HG02973 (cell line): ENCODE results near the gene TMEM238.
"Not testable (repeated sequence)": the region's sequence is repeated elsewhere in the genome, so short reads cannot be mapped to it uniquely, and the experiment has no call there.

Experiments
- ATAC-seq: cut with Tn5 transposase; IDR thresholded peaks from one replicate; pipeline ENCODE4 v1.9.1; 2021; ENCODE audit warnings: moderate library complexity; ENCODE audit not compliant: unreplicated experiment

TMEM238 gene, protein sequence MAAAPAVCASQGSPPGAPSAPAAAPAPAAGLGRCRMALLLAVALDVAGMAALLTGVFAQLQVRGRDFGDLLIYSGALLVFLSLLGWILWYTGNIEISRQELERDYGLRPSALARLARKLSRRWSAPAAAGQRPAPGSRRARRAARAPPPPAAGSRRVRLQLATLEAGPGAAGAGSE

GRCh38 chr19:55384131-55384919 is at the start of gene TMEM238:
TSS of gene TMEM238 (minus strand) at chr19:55384292. CDS start at chr19:55384259, 33 bp downstream.
- no peak for ATAC-seq

DNA sequence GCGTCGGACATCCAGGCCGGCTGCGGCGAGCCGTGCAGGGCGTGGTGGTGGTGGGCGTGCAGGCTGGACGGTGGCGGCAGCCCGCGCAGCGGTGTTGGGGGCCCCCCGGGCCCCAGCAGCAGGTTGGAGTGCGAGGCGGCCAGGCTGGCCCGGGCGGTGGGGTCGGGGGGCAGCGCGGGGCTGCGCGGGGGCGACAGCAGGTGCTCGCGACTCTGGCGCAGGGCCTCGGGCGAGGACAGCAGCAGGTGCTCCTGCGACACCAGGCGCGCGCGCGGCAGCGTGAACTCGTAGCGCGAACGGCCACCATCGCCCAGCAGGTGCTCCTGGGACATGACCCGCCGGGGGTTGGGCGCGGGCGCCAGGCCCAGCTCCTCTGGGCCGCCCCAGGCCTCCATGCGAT is 49.2 kb upstream of the TMEM238 start:
- ATAC-seq = no peak

DNA sequence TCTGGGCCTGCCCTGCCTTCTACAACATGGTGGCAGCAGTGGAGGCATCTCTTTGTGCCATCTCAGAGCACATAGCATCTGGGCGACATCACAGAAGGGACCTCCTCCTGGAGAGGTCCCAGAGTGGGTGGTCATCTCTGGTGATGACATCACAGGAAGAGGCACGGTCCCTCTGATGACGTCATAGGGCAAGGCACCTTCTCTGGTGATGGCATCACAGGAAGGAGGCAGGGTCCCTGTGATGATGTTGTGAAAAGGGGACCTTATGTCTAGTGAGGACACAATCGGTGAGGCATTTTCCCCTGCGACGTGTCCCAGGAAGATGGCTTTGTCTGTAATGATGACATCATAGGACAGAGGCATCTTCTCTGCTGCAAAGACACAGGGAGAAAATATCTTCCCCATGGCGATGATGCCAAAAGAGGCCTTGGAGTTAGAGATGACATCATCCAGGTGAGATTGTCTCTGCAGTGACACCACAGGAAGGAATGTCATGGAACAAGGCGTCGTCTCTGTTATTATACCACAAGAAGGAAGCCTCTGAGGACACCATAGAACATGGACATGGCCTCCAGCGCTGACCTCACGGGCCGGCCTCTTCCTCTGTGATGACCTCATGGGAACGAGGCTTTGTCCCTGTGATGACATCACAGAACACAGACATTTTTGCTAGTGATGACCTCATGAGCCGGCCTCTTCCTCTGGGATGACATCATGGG is 48.3 kb upstream of the TMEM238 start:
- ATAC-seq = no peak

DNA sequence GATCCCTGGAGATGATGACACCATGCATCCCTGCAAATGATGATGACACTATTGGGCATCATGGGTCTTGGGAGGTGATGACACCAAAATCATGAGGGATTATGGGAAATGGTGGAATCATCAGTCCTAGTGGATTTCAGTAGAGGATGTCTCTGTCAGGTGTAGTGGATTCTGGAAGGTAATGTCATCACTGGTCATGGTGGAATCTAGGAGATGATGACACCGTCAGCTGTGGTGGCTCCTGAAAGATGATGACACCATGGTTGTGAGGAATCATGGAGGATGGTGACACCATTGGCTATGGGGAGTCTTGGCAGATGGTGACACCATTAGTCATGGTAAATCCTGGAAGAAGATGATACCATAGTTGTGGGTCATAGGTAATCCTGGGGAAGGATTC is 47.1 kb upstream of the TMEM238 start:
- ATAC-seq = no peak

DNA sequence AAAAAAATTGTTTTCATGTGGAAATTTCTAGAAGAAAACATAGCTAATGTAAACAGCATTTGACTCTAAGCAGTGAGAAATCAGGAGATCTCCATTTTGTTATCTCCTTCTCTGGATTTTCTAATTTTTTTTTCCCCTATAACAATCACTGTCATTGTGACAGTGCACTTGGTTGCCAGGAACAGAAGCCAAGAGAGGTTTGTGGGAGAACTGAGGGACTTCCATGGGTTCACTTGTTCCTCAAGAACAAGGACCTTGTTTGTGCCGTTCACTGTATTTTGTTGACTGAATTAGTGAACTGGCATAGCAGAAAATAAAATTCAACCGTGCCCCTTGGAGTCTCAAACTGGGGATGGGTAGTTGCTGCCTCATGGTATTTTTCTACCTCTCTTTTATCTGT is 42.0 kb upstream of the TMEM238 start:
- ATAC-seq = no peak

GRCh38 chr19:55424518-55424917 is 40.4 kb upstream of the TMEM238 start:
- ATAC-seq = no peak

DNA sequence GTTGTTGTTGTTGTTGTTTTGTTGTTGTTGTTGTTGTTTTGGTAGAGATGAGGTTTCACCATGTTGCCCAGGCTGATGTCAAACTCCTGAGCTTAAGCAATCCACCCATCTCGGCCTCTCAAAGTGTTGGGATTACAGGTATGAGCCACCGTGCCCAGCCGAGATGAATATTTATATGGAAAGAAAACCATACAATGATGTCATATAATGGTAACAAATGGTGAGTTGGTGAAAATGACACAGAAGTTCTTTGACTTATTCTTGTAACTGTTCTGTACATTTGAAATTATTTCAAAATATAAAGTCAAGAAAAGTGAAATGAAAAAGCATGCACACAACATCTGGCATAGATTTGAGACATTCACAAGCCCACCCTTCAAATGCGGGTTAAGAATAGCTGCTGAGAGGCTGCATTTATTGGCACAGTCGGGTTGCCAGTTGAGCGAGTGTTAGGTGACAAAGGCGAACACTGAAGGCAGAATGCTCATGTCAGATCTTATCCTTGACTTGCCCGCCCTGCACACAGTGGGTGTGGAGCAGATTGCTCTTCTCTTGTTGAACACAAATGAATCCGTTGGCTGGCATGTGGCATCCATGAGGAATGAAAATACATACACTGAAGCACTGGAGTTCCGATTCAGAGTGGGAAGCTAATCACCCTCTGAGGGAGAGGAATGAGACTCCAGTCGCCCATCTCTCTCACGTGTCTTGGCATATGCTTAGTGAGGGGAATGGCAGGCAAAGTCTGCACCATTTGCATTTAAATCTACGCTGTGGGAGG is 39.3 kb upstream of the TMEM238 start:
- ATAC-seq = no peak

DNA sequence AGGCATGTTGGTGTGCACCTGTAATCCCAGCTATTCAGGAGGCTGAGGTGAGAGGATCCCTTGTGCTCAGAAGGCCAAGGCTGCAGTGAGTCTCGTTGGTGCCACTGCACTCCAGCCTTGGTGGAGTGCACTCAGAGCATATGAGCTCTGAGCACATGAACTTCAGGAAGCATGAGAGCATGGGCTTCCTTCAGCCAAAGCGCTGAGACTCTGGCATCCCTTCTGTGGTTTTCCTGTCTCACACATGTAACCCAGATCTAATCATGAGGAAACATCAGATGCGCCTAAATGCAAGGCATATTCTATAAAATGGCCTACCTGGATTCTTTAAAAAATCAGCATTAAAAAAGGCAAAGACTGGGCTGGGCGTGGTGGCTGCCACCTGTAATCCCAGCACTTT is 37.2 kb upstream of the TMEM238 start:
- not testable (repeated sequence) for ATAC-seq

DNA sequence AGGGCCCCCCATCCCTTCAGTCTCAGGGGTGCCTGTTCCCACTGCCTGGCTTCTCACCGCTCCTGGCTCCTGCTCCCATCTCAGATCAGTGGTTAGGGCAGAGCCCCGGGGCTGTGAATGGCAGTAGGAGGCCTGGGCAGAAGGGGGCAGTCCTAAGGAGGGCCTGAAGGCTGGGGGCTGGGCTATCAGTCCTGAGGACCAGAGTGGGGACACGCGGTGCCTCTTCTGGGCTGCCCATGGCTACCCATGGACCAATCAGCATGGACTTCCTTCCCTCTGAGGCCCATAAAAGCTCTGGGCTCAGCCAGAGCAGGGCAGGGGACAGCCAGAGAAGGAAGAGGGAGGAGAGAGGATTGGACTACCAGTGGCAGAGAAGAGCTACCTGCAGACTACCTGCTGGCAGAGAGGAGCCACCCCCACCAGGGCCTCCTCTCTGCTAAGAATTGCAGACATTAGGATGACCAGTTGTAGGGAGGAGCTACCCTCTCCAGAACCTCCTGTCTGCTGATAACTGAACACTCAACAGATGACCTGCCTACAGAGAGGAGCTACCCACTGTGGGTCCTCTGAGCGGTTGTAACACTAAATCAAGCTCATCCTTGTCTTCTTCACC is 35.6 kb upstream of the TMEM238 start:
- no peak for ATAC-seq

GRCh38 chr19:55419103-55419502 is 35.0 kb upstream of the TMEM238 start:
- no peak for ATAC-seq

DNA sequence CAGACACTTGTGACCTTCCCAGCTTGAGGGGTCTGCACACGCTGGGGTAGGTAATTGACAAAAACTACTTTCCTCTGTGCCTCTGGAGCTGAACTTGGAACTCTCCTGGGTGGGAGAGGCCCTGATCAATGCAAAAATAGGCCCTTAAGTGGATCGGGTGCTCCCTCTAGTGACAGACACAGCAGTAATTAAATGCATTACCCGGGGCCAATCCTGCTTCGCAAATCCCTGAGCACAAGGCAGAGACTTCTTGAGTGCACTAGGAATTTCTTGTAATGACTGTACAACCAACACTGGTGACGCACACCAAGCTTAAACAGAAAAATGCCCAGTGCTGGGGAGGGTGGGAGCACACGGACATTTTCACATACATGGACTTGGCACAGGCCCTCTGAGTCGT is 34.1 kb upstream of the TMEM238 start:
- no peak for ATAC-seq

- ATAC-seq = no peak
Measured at GRCh38 chr19:55410168-55410567, 26.1 kb upstream of the TMEM238 start.

- not testable (repeated sequence) for ATAC-seq
Measured at GRCh38 chr19:55409179-55409578, 25.1 kb upstream of the TMEM238 start.

DNA sequence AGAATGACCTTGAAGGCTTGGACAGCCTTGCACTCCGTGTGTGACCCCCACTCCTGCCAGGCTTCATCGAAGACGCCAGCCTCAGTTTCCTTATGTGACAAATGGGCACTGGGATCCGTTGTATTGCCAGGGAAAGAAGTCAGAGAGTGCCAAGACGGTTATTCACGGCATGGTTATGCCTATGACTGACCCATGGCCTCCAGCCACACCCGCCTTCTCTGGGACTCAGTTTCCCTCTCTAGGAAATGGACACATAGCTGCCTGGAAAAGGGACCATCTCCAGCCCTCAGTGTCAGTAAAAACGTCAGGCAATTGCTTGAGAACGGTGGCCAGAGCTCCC is 24.4 kb upstream of the TMEM238 start:
- no peak for ATAC-seq

DNA sequence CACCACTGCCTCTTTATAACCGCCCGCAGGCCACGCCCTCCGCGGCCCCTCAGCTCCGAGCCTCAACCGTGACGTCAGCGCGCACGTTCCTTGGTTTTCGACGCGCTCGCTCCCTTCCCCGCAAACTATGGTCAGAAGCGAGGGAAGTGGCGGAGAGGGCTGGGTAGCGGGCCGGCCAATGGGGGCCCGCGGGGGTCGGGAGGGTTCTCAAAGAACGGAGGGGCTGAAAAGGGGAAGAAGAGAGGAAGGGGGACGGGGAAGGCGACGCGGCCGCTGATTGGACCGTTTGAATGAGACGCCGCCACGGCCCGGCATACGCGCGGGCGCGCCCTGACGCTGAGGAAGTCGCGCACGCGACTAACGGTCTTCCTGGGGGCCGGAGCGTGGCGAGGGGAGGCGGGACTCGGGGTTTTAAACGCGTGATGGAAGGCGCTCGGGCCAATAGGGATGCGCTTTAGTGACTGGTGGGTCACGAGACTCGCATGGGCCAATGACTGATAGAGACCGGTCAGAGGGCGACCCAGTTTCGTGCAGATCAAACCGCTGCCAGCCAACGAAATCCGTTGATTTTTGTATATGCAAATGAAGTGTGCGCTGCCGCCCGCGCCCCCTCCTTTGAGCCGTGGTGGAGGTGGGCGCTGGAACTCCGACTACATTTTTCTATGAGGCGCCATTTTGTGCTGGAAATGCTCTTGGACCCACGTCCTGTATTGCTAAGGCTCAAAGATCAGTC is 23.9 kb upstream of the TMEM238 start:
- ATAC-seq = peak; percentile 79

- ATAC-seq = peak; percentile 63
Measured at GRCh38 chr19:55407550-55407799, 23.4 kb upstream of the TMEM238 start, which contains the start of gene UBE2S. TSS of gene UBE2S (minus strand) at chr19:55407788. CDS start at chr19:55407589, 199 bp downstream.

GRCh38 chr19:55406826-55407549 is 22.9 kb upstream of the TMEM238 start:
- no peak for ATAC-seq

DNA sequence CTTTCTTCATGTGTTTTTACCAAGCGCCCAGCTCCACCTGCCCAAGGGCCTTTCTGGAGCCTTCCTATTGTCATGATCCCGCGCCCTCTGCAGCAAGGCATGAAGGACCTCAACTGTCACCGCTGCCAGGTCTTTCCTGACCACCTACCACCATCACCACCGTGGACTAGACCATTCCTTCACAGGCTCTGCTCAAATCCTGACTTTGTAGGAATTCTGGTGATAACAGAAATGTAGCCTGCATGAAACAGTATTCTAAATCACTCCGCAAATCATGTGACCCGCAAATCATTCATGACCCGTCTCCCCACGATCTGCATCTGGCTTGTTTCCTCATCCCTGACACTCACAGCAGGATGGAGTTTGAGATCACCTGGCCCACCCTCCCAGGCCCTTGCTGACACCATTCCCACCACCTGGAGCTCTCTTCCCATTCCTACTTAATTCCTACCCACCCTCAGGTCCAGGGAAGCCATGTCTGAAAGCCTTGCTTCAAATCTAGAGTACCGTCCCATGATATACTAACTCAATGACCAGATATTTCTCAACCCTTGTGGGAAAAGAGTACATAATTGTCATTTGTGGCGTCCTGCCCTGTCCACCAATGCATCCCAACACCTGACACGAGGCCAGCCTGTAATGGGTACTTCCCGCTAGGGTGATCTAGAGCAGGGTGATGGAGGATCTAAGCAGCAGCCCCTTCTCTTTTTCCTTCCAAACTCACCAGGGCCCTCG is 22.2 kb upstream of the TMEM238 start:
- no peak for ATAC-seq

- no peak for ATAC-seq
Measured at GRCh38 chr19:55405638-55406037, 21.5 kb upstream of the TMEM238 start.
